HEK293 (cell line): ENCODE results near the gene KLHL29.

Experiments used
- CTCF ChIA-PET: fragments of 350-600 bp; formaldehyde crosslinking; extraction: SDS; loops from one replicate; lab custom pipeline; 2021; ENCODE audit warnings: antibody characterized with exemption; lab: Yijun Ruan, JAX
- POLR2A ChIA-PET: fragments of 300-600 bp; formaldehyde crosslinking; extraction: SDS; loops from one replicate; lab custom pipeline; 2020; ENCODE audit warnings: antibody characterized with exemption, inconsistent platforms; lab: Yijun Ruan, JAX
- H3K27ac ChIP-seq: fragments of 200-500 bp; sonication (Bioruptor generic); 2 replicates; pipeline ENCODE4 v1.5.1; 2014; ENCODE audit warnings: low read depth, low read length, control low read depth, inconsistent platforms; ENCODE audit errors: extremely low read depth
- H3K36me3 ChIP-seq, 2 experiments: fragments of 200-500 bp in 1 of 2; sonication (Bioruptor generic) in 1 of 2; 1 replicate in 1 of 2; 2 replicates in 1 of 2; pipeline ENCODE4 v1.5.1; 2014 to 2017; ENCODE audit warnings: inconsistent platforms in 2 of 2, low read length in 2 of 2; ENCODE audit not compliant: control insufficient read depth in 2 of 2, insufficient read depth in 1 of 2
- H3K4me1 ChIP-seq: fragments of 200-500 bp; sonication (Bioruptor generic); 2 replicates; pipeline ENCODE4 v1.5.1; 2014; ENCODE audit warnings: mild to moderate bottlenecking, low read length, inconsistent platforms; ENCODE audit not compliant: control insufficient read depth, insufficient read depth
- H3K4me3 ChIP-seq: 2 replicates; pipeline ENCODE4 v1.5.1; 2011; ENCODE audit warnings: low read depth, mild to moderate bottlenecking, control low read depth, low read length, moderate library complexity
- H3K9me3 ChIP-seq: fragments of 200-500 bp; sonication (Bioruptor generic); 2 replicates; pipeline ENCODE4 v1.5.1; 2014; ENCODE audit warnings: low read depth, low read length, inconsistent platforms; ENCODE audit not compliant: control insufficient read depth, insufficient read depth
- KLF16 ChIP-seq: fragments of 450-650 bp; formaldehyde crosslinking; IDR thresholded peaks from 2 replicates; pipeline ENCODE4 v1.5.1; 2017; ENCODE audit warnings: missing biosample characterization, missing genetic modification characterization
- KLF7 ChIP-seq: fragments of 450-650 bp; formaldehyde crosslinking; IDR thresholded peaks from 2 replicates; pipeline ENCODE4 v1.5.1; 2016; ENCODE audit warnings: missing biosample characterization, missing genetic modification characterization, borderline replicate concordance
- KLF9 ChIP-seq: fragments of 450-650 bp; formaldehyde crosslinking; IDR thresholded peaks from 2 replicates; pipeline ENCODE4 v1.5.1; 2016; ENCODE audit warnings: missing biosample characterization, missing genetic modification characterization, low read depth
- PRDM1 ChIP-seq: fragments of 450-650 bp; formaldehyde crosslinking; IDR thresholded peaks from 2 replicates; pipeline ENCODE4; 2016; ENCODE audit warnings: missing biosample characterization, missing genetic modification characterization
- SCRT1 ChIP-seq: fragments of 450-650 bp; formaldehyde crosslinking; IDR thresholded peaks from 2 replicates; pipeline ENCODE4 v1.5.1; 2016; ENCODE audit warnings: missing biosample characterization, missing genetic modification characterization, borderline replicate concordance
- YY1 ChIP-seq: fragments of 450-650 bp; formaldehyde crosslinking; IDR thresholded peaks from 2 replicates; pipeline ENCODE4 v1.5.1; 2018; ENCODE audit warnings: missing biosample characterization, missing genetic modification characterization
- ZNF112 ChIP-seq: fragments of 450-650 bp; formaldehyde crosslinking; IDR thresholded peaks from 2 replicates; pipeline ENCODE4 v1.5.0; 2017; ENCODE audit warnings: missing biosample characterization, missing genetic modification characterization
- ZNF146 ChIP-seq: fragments of 450-650 bp; formaldehyde crosslinking; IDR thresholded peaks from 2 replicates; pipeline ENCODE4 v1.5.1; 2016; ENCODE audit warnings: missing biosample characterization, missing genetic modification characterization
- ZNF19 ChIP-seq: fragments of 450-650 bp; formaldehyde crosslinking; IDR thresholded peaks from 2 replicates; pipeline ENCODE4; 2016; ENCODE audit warnings: missing biosample characterization, missing genetic modification characterization, low read depth
- ZNF248 ChIP-seq: fragments of 450-650 bp; formaldehyde crosslinking; IDR thresholded peaks from 2 replicates; pipeline ENCODE4 v1.5.1; 2017; ENCODE audit warnings: missing biosample characterization, missing genetic modification characterization
- ZNF449 ChIP-seq: fragments of 450-650 bp; formaldehyde crosslinking; IDR thresholded peaks from 2 replicates; pipeline ENCODE4 v1.5.1; 2017; ENCODE audit warnings: missing biosample characterization, mild to moderate bottlenecking, missing genetic modification characterization, moderate library complexity
- ZNF473 ChIP-seq: fragments of 450-650 bp; formaldehyde crosslinking; IDR thresholded peaks from 2 replicates; pipeline ENCODE4 v1.5.1; 2017; ENCODE audit warnings: missing biosample characterization, missing genetic modification characterization
- ZNF48 ChIP-seq: fragments of 450-650 bp; formaldehyde crosslinking; IDR thresholded peaks from 2 replicates; pipeline ENCODE4 v1.5.1; 2016; ENCODE audit warnings: missing biosample characterization, missing genetic modification characterization
- ZNF510 ChIP-seq: fragments of 450-650 bp; formaldehyde crosslinking; IDR thresholded peaks from 2 replicates; pipeline ENCODE4 v1.5.1; 2018; ENCODE audit warnings: mild to moderate bottlenecking, missing genetic modification characterization, missing biosample characterization; ENCODE audit not compliant: insufficient replicate concordance
- ZNF600 ChIP-seq: fragments of 450-650 bp; formaldehyde crosslinking; IDR thresholded peaks from 2 replicates; pipeline ENCODE4 v1.5.1; 2016; ENCODE audit warnings: missing biosample characterization, missing genetic modification characterization
- ZNF623 ChIP-seq: fragments of 450-650 bp; formaldehyde crosslinking; IDR thresholded peaks from 2 replicates; pipeline ENCODE4 v1.5.1; 2016; ENCODE audit warnings: missing biosample characterization, missing genetic modification characterization
- ZNF677 ChIP-seq: fragments of 450-650 bp; IDR thresholded peaks from 2 replicates; pipeline ENCODE4 v1.5.0; 2018; ENCODE audit warnings: missing biosample characterization, mild to moderate bottlenecking, missing genetic modification characterization, moderate library complexity
- TF ChIP-seq, protein P1 (sequence below): fragments of 450-650 bp; formaldehyde crosslinking; IDR thresholded peaks from 2 replicates; pipeline ENCODE4 v1.5.1; 2016; ENCODE audit warnings: missing biosample characterization, missing genetic modification characterization
- TF ChIP-seq, protein P2 (sequence below): fragments of 450-650 bp; formaldehyde crosslinking; IDR thresholded peaks from 2 replicates; pipeline ENCODE4 v1.5.1; 2016; ENCODE audit warnings: missing biosample characterization, missing genetic modification characterization, borderline replicate concordance
- TF ChIP-seq, protein P3 (sequence below): fragments of 450-650 bp; formaldehyde crosslinking; IDR thresholded peaks from 2 replicates; pipeline ENCODE4 v1.5.1; 2017; ENCODE audit warnings: missing biosample characterization, missing genetic modification characterization
- TF ChIP-seq, protein P4 (sequence below): fragments of 450-650 bp; formaldehyde crosslinking; IDR thresholded peaks from 2 replicates; pipeline ENCODE4 v1.5.1; 2016; ENCODE audit warnings: missing biosample characterization, missing genetic modification characterization
- TF ChIP-seq, protein P5 (sequence below): fragments of 450-650 bp; formaldehyde crosslinking; IDR thresholded peaks from 2 replicates; pipeline ENCODE4 v1.5.1; 2016; ENCODE audit warnings: missing biosample characterization, missing genetic modification characterization

Gene KLHL29

DNA sequence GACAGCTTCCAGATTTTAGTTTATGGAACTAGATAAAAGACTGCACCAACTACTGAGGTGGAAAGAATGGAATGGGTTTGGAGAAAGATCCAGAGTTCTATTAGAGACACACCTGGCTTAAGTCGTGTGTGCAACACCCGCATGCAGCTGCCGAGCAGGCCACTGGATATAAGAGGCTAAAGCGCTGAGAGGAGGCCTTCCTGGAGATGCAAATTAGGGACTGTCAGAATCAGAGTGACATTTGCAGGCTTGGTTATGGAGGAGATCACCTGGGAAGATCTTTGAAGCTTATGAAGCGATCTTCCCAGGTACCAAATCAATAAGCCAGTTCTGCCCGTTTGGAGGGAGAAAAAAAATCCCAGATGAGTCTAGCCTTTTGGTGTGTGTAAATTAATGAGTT is 30.4 kb upstream of the KLHL29 start (continued):
- TF ChIP-seq, protein P1, sequence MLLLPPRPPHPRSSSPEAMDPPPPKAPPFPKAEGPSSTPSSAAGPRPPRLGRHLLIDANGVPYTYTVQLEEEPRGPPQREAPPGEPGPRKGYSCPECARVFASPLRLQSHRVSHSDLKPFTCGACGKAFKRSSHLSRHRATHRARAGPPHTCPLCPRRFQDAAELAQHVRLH, result no peak
- no peak for TF ChIP-seq ZNF623 (tag by site-specific recombination)

DNA sequence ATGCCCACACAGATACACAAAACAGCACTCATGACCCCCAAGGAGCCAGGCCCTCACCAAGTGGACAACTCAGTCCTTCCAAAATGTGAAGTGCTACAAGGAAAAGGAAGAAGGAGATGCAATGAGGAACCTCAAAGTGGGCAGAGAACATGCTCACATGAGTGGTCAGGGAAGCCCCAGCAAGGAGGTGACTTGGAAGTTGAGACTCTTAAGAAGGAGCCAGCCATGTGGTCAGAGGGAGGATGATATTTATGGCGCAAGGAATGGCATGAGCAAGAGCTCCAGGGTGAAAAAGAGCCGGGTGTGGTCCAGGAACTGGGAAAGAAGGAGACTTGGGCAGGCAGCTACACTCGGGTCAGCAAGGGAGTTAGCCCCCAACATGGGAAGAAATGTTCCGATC is 30.0 kb upstream of the KLHL29 start:
- H3K4me3 ChIP-seq, result no peak overlapping the region
- CTCF ChIA-PET, result interaction anchor here (0.9 to 1.0 kb wide), 2 partner anchors 19 to 156 kb away, joined by 3 read pairs; no protein-coding TSS in a partner anchor
- POLR2A ChIA-PET, result no interaction called here
- no peak overlapping the region for H3K27ac ChIP-seq
- no peaks in the 10 kb centered on the region for H3K4me1 ChIP-seq
- TF ChIP-seq SCRT1 (tag by site-specific recombination) (no peak), ZNF600 (no peak), ZNF146 (tag by site-specific recombination) (no peak), KLF7 (no peak)
- TF ChIP-seq, protein P2, sequence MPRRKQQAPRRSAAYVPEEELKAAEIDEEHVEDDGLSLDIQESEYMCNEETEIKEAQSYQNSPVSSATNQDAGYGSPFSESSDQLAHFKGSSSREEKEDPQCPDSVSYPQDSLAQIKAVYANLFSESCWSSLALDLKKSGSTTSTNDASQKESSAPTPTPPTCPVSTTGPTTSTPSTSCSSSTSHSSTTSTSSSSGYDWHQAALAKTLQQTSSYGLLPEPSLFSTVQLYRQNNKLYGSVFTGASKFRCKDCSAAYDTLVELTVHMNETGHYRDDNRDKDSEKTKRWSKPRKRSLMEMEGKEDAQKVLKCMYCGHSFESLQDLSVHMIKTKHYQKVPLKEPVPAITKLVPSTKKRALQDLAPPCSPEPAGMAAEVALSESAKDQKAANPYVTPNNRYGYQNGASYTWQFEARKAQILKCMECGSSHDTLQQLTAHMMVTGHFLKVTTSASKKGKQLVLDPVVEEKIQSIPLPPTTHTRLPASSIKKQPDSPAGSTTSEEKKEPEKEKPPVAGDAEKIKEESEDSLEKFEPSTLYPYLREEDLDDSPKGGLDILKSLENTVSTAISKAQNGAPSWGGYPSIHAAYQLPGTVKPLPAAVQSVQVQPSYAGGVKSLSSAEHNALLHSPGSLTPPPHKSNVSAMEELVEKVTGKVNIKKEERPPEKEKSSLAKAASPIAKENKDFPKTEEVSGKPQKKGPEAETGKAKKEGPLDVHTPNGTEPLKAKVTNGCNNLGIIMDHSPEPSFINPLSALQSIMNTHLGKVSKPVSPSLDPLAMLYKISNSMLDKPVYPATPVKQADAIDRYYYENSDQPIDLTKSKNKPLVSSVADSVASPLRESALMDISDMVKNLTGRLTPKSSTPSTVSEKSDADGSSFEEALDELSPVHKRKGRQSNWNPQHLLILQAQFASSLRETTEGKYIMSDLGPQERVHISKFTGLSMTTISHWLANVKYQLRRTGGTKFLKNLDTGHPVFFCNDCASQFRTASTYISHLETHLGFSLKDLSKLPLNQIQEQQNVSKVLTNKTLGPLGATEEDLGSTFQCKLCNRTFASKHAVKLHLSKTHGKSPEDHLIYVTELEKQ (tag by site-specific recombination), result no peak
- H3K36me3 ChIP-seq, result no peaks in the 10 kb centered on the region
- H3K9me3 ChIP-seq, result no peaks in the 10 kb centered on the region

- ChIA-PET POLR2A (no interaction called here), CTCF (no interaction called here)
- Histone ChIP-seq H3K4me3 (no peak overlapping the region), H3K36me3 (no peaks in the 10 kb centered on the region), H3K27ac (no peak overlapping the region), H3K9me3 (no peaks in the 10 kb centered on the region), H3K4me1 (no peaks in the 10 kb centered on the region)
- TF ChIP-seq ZNF677, result no peak
- TF ChIP-seq ZNF112, result no peak
- TF ChIP-seq, protein P3, sequence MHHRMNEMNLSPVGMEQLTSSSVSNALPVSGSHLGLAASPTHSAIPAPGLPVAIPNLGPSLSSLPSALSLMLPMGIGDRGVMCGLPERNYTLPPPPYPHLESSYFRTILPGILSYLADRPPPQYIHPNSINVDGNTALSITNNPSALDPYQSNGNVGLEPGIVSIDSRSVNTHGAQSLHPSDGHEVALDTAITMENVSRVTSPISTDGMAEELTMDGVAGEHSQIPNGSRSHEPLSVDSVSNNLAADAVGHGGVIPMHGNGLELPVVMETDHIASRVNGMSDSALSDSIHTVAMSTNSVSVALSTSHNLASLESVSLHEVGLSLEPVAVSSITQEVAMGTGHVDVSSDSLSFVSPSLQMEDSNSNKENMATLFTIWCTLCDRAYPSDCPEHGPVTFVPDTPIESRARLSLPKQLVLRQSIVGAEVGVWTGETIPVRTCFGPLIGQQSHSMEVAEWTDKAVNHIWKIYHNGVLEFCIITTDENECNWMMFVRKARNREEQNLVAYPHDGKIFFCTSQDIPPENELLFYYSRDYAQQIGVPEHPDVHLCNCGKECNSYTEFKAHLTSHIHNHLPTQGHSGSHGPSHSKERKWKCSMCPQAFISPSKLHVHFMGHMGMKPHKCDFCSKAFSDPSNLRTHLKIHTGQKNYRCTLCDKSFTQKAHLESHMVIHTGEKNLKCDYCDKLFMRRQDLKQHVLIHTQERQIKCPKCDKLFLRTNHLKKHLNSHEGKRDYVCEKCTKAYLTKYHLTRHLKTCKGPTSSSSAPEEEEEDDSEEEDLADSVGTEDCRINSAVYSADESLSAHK (tag by site-specific recombination), result no peak
- TF ChIP-seq ZNF248 (tag by site-specific recombination), result no peak
- no peak for TF ChIP-seq ZNF449
- no peak for TF ChIP-seq PRDM1 (tag by site-specific recombination)
- no peak for TF ChIP-seq ZNF19
- TF ChIP-seq KLF16 (tag by site-specific recombination), result no peak
- TF ChIP-seq KLF9 (tag by site-specific recombination), result no peak
- no peak for TF ChIP-seq ZNF510 (tag by site-specific recombination)
- TF ChIP-seq YY1, result no peak
- TF ChIP-seq, protein P4, sequence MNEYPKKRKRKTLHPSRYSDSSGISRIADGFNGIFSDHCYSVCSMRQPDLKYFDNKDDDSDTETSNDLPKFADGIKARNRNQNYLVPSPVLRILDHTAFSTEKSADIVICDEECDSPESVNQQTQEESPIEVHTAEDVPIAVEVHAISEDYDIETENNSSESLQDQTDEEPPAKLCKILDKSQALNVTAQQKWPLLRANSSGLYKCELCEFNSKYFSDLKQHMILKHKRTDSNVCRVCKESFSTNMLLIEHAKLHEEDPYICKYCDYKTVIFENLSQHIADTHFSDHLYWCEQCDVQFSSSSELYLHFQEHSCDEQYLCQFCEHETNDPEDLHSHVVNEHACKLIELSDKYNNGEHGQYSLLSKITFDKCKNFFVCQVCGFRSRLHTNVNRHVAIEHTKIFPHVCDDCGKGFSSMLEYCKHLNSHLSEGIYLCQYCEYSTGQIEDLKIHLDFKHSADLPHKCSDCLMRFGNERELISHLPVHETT (tag by site-specific recombination), result no peak
- no peak for TF ChIP-seq ZNF48 (tag by site-specific recombination)
- no peak for TF ChIP-seq ZNF473 (tag by site-specific recombination)
- TF ChIP-seq, protein P5, sequence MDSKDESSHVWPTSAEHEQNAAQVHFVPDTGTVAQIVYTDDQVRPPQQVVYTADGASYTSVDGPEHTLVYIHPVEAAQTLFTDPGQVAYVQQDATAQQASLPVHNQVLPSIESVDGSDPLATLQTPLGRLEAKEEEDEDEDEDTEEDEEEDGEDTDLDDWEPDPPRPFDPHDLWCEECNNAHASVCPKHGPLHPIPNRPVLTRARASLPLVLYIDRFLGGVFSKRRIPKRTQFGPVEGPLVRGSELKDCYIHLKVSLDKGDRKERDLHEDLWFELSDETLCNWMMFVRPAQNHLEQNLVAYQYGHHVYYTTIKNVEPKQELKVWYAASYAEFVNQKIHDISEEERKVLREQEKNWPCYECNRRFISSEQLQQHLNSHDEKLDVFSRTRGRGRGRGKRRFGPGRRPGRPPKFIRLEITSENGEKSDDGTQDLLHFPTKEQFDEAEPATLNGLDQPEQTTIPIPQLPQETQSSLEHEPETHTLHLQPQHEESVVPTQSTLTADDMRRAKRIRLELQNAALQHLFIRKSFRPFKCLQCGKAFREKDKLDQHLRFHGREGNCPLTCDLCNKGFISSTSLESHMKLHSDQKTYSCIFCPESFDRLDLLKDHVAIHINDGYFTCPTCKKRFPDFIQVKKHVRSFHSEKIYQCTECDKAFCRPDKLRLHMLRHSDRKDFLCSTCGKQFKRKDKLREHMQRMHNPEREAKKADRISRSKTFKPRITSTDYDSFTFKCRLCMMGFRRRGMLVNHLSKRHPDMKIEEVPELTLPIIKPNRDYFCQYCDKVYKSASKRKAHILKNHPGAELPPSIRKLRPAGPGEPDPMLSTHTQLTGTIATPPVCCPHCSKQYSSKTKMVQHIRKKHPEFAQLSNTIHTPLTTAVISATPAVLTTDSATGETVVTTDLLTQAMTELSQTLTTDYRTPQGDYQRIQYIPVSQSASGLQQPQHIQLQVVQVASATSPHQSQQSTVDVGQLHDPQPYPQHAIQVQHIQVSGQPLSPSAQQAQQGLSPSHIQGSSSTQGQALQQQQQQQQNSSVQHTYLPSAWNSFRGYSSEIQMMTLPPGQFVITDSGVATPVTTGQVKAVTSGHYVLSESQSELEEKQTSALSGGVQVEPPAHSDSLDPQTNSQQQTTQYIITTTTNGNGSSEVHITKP (tag by site-specific recombination), result no peak
Observed at GRCh38 chr2:23356711-23357110, 28.3 kb upstream of the KLHL29 start.
